Measurements from ENCODE around the gene ABHD17A.

DNA sequence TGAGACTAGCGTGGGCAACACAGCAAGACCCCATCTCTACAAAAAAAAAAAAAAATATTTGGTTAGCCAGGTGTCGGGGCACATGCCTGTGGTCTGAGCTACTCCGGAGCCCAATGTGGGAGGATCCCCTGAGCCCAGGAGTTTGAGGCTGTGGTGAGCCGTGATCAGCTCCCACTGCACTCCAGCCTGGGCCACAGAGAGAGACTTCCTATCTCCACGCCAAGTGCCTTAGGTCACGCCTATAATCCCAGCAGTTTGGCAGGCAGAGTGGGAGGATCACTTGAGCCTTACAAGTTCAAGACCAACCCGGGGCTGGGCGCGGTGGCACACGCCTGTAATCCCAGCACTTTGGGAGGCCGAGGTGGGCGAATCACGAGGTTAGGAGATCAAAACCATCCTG lies 11.2 kb upstream of the ABHD17A start:
- no peak for TF ChIP-seq CTCF (IDR thresholded peaks at IDR 0.05)
- no peak for TF ChIP-seq POLR2A (IDR thresholded peaks at IDR 0.05)
